Fibroblast of peridontal ligament (primary cell): Measurements from ENCODE around the gene PPP2R2C.

Experiments used
- DNase-seq: peaks from one replicate; pipeline ENCODE4 v3.0.0-alpha.2; 2010; ENCODE audit errors: extremely low read depth

The PPP2R2C gene

GRCh38 chr4:6272863-6273660 lies 199.4 kb downstream of the PPP2R2C start:
- DNase-seq = peak; percentile 64

DNA sequence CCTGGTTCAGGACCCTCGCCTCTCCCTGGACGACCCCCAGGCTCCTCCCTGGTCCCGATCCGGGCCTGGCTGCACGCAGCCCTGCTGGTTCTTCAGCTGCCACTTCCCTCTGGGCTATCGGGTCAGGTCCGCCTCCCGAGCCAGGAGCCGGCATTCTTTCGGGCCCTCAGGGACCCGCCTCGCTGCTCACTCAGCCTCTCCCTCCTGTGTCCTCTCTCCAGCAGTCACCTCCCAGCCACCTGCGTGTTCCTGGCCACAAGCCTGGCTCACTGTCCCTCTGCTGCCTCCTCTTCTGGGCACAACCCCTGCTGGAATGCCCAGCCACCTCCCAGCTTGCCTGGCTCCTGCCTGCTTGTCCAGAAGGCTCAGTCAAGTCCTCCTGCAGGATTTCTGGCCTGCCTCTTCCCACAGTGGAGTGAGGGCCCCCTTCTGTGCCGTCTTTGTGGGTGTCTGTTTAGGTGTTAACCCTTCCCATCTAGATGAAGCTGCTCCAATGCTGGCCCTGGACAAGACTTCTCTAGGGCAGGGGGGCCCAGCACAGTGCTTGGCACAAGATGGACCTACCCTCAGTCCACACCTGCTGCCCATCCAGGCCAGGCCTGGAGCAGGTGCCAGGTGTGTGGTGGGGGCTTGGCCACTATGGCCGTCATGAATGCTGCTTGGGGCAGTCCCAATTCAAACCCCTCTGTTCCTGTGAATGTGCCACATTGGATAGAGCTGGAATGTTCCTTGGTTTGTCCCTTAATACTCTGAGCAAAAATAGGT lies 200.5 kb downstream of the PPP2R2C start:
- no peak for DNase-seq

DNA sequence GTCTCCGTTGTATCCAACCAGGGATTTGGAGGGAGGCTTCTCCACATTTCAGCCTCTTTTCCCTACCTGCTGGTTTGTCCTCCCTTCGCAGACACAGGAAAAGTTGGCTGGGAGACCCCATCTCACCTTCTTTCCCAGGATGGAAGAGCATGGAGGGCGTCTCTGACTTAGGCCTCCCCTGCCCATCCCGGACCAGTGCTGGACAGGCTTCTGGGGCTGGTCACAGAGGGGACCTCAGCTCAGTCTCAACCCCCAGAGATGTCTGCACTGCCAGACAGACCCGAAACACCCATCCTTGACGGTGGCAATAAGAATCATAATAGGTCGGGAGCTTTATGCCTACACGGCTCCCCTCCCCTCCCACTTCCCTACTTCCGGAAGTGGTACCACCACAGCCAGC lies 201.2 kb downstream of the PPP2R2C start:
- no peak for DNase-seq

GRCh38 chr4:6270636-6271121 lies 201.7 kb downstream of the PPP2R2C start:
- peak; percentile 39 for DNase-seq
